PFSK-1 (cell line): ENCODE data around the gene TP53BP1.

Experiments used
- FOXP2 ChIP-seq: optimal IDR thresholded peaks from 2 replicates; pipeline ENCODE3; 2011; ENCODE audit warnings: borderline replicate concordance, control low read depth, inconsistent platforms; ENCODE audit not compliant: insufficient read depth; ENCODE audit errors: extremely low read length, extremely low read depth
- POLR2AphosphoS5 ChIP-seq: IDR thresholded peaks from 2 replicates; pipeline ENCODE4 v1.6.1; 2012; ENCODE audit warnings: low read depth, mild to moderate bottlenecking, control low read depth, low read length, moderate library complexity
- SIN3A ChIP-seq: IDR thresholded peaks from 2 replicates; pipeline ENCODE4 v1.6.1; 2012; ENCODE audit warnings: mild to moderate bottlenecking, low read length, moderate library complexity, borderline replicate concordance; ENCODE audit not compliant: insufficient read depth
- TAF1 ChIP-seq: IDR thresholded peaks from 2 replicates; pipeline ENCODE4 v1.6.1; 2012; ENCODE audit warnings: low read length, control low read depth, borderline replicate concordance; ENCODE audit not compliant: insufficient read depth
- TF ChIP-seq, protein P1 (sequence below), 2 experiments: IDR thresholded peaks; 2 replicates each; pipeline versions ENCODE4 v1.6.1 to v1.8.0; 2011 to 2012; ENCODE audit warnings: low read depth in 2 of 2, low read length in 2 of 2, control low read depth in 1 of 2, inconsistent platforms in 1 of 2, mild to moderate bottlenecking in 1 of 2, moderate library complexity in 1 of 2; ENCODE audit not compliant: insufficient read depth in 1 of 2

TP53BP1 gene

DNA sequence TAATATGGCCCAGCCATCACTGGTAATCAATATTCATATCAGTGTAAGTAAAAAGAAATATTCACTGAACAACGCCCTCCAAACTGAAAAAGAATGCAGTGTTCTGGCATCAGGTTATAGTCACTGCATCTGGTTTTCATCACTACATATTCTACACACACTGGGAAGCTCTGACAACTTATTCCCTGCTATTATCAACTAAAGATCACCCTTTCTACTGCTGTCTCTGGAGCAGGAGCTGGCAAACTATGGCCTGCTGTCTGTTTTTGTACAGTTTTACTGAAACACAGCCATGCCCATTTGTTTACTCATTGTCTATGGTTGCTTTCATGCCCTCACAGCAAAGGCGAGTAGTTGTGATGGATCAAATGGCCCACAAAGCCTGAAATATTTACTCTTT, 86.8 kb downstream of the TP53BP1 start:
- TF ChIP-seq, protein P1, sequence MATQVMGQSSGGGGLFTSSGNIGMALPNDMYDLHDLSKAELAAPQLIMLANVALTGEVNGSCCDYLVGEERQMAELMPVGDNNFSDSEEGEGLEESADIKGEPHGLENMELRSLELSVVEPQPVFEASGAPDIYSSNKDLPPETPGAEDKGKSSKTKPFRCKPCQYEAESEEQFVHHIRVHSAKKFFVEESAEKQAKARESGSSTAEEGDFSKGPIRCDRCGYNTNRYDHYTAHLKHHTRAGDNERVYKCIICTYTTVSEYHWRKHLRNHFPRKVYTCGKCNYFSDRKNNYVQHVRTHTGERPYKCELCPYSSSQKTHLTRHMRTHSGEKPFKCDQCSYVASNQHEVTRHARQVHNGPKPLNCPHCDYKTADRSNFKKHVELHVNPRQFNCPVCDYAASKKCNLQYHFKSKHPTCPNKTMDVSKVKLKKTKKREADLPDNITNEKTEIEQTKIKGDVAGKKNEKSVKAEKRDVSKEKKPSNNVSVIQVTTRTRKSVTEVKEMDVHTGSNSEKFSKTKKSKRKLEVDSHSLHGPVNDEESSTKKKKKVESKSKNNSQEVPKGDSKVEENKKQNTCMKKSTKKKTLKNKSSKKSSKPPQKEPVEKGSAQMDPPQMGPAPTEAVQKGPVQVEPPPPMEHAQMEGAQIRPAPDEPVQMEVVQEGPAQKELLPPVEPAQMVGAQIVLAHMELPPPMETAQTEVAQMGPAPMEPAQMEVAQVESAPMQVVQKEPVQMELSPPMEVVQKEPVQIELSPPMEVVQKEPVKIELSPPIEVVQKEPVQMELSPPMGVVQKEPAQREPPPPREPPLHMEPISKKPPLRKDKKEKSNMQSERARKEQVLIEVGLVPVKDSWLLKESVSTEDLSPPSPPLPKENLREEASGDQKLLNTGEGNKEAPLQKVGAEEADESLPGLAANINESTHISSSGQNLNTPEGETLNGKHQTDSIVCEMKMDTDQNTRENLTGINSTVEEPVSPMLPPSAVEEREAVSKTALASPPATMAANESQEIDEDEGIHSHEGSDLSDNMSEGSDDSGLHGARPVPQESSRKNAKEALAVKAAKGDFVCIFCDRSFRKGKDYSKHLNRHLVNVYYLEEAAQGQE (IDR thresholded peaks at IDR 0.05; ENCODE audit: insufficient read depth in 1 of 2, low read depth in 2 of 2, low read length in 2 of 2) = no peak
- no peak for TF ChIP-seq SIN3A
- TF ChIP-seq POLR2AphosphoS5 = no peak
- TF ChIP-seq FOXP2 = no peak
- TF ChIP-seq TAF1 = no peak

DNA sequence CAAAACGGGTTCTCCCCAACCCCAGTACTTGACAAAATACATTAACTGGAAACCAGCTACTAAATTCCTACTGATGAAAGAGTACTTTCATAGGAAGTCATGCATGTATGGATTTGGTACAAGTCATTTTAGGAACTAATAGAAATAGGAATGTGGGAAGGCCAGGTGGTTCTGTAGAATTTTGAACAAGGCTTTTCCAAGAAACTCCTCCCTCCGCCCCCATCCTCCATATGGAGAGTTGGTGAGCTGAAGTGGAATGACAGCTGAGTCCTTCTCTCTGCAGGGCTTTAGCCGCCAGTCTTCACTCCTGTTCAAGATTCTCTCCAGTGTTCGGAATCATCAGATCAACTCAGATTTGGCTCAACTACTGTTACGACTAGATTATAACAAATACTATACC, 88.8 kb downstream of the TP53BP1 start:
- no peak for TF ChIP-seq POLR2AphosphoS5
- TF ChIP-seq, protein P1 (IDR thresholded peaks at IDR 0.05; ENCODE audit: insufficient read depth in 1 of 2, low read depth in 2 of 2, low read length in 2 of 2) = no peak
- TF ChIP-seq TAF1 = no peak
- TF ChIP-seq FOXP2 = no peak

DNA sequence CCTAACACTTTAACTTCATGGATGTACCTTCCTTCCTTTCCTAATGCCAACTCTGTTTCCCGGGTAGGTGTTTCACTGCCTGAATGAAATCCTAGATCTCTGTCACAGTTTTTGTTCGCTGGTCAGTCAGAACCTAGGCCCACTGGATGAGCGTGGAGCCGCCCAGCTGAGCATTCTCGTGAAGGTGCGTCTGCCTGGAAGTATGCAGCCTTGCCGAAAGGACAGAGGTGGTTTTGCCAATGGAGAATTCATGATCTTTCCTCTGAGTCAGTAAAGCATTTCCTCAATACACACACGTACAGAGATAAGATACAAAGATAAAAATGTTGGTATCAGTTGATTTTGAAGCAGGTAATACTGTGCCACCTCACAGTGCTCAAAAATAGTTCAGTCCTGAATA, 89.3 kb downstream of the TP53BP1 start:
- TF ChIP-seq, protein P1 (IDR thresholded peaks at IDR 0.05; ENCODE audit: insufficient read depth in 1 of 2, low read depth in 2 of 2, low read length in 2 of 2) = no peak
- TF ChIP-seq SIN3A (no peak), POLR2AphosphoS5 (no peak), FOXP2 (no peak), TAF1 (no peak)

DNA sequence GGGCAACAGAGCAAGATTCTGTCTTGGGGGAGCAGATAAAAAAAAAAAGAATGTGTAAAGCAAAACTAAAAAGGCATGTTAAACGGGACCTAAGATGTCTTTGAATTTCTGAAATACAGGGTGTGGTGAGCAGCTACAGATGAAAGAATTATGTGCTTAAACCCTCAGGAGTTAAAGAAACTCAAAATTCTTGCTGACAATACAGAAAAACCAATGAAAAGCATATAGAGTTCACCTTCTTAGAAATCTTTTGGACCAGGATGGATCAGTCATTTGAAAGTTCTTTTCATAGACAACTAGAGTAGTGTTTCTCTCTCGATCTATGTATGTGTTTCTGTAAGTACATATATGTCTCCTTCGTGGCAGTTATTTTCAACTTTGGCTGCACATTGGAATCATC, 90.7 kb downstream of the TP53BP1 start:
- TF ChIP-seq SIN3A (no peak), POLR2AphosphoS5 (no peak)

DNA sequence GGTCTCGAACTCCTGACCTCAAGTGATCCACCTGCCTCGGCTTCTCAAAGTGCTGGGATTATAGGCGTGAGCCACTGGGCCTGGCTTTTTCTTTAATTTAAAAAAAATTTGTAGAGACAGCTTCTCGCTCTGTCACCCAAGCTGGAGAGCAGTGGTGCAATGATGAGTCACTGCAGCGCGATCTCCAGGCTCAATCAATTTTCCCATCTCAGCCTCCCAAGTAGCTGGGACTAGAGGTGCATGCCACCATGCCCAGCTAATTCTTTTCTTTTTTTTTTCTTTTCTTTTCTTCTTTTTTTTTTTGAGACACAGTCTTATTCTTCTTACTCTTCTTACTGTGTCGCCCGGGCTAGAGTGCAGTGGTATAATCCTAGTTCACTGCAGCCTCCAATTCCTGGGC, 102.2 kb downstream of the TP53BP1 start:
- no peak for TF ChIP-seq SIN3A
- TF ChIP-seq POLR2AphosphoS5 = no peak
- TF ChIP-seq TAF1 = no peak
- TF ChIP-seq FOXP2 = no peak
- TF ChIP-seq, protein P1 (IDR thresholded peaks at IDR 0.05; ENCODE audit: insufficient read depth in 1 of 2, low read depth in 2 of 2, low read length in 2 of 2) = no peak
